IMR-90 (cell line): ENCODE results near the gene TCL1A.
"Not testable (repeated sequence)": the region's sequence is repeated elsewhere in the genome, so short reads cannot be mapped to it uniquely, and the experiment has no call there.

Experiments used
- BHLHE40 ChIP-seq: fragments of 150-350 bp; IDR thresholded peaks from 2 replicates; pipeline ENCODE4 v1.6.1; 2016; ENCODE audit warnings: mild to moderate bottlenecking, low read depth, low read length
- CEBPB ChIP-seq: IDR thresholded peaks from 2 replicates; pipeline ENCODE4 v1.6.1; 2012; ENCODE audit warnings: low read depth, low read length, improper control_type of control experiment
- CHD1 ChIP-seq: IDR thresholded peaks from 2 replicates; pipeline ENCODE4 v1.6.1; 2012; ENCODE audit warnings: low read depth, low read length, improper control_type of control experiment
- FOS ChIP-seq: fragments of 150-350 bp; IDR thresholded peaks from 2 replicates; pipeline ENCODE4 v1.6.1; 2016; ENCODE audit warnings: low read depth, low read length
- MXI1 ChIP-seq: IDR thresholded peaks from 2 replicates; pipeline ENCODE4 v1.6.1; 2012; ENCODE audit warnings: low read depth, mild to moderate bottlenecking, low read length, moderate library complexity, borderline replicate concordance
- NFE2L2 ChIP-seq: fragments of 150-350 bp; IDR thresholded peaks from 2 replicates; pipeline ENCODE4 v1.6.1; 2016; ENCODE audit warnings: low read depth, mild to moderate bottlenecking, low read length
- POLR2A ChIP-seq: IDR thresholded peaks from 2 replicates; pipeline ENCODE4 v1.6.1; 2012; ENCODE audit warnings: mild to moderate bottlenecking, low read depth, low read length
- RAD21 ChIP-seq: IDR thresholded peaks from 2 replicates; pipeline ENCODE4 v1.6.1; 2012; ENCODE audit warnings: low read length, improper control_type of control experiment
- RFX5 ChIP-seq: IDR thresholded peaks from 2 replicates; pipeline ENCODE4 v1.8.0; 2012; ENCODE audit warnings: low read depth, mild to moderate bottlenecking, low read length, moderate library complexity
- SMC3 ChIP-seq: fragments of 150-350 bp; IDR thresholded peaks from 2 replicates; pipeline ENCODE4 v1.6.1; 2016; ENCODE audit warnings: low read depth, mild to moderate bottlenecking, antibody characterized with exemption, low read length, moderate library complexity
- TF ChIP-seq, protein P1 (sequence below): conservative IDR thresholded peaks from 2 replicates; pipeline ENCODE4 v1.5.1; 2012; ENCODE audit warnings: mild to moderate bottlenecking, low read depth, low read length, improper control_type of control experiment
- TF ChIP-seq, protein P2 (sequence below): fragments of 150-350 bp; IDR thresholded peaks from 2 replicates; pipeline ENCODE4 v1.6.1; 2017; ENCODE audit warnings: mild to moderate bottlenecking, antibody characterized with exemption, low read length, low read depth

DNA sequence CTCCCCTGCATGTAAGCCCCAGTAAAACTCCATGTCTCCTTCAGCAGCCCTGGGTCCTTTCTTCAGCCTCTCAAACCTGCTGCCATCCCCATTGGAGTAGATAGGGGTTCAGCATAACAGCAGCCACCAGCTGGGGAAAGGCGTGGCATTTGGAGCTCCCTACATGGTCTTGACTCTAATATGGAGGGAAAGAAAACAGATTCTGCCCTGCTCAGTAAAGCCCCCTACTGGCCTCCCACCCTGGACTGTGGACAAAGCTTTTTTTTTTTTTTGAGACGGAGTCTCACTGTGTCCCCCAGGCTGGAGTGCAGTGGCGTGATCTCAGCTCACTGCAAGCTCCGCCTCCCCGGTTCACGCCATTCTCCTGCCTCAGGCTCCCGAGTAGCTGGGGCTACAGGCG, 48.4 kb downstream of the TCL1A start:
- TF ChIP-seq FOS, RFX5, POLR2A, RAD21, BHLHE40, MXI1, NFE2L2, CEBPB, CHD1, SMC3: not testable (repeated sequence)
- TF ChIP-seq, protein P1, sequence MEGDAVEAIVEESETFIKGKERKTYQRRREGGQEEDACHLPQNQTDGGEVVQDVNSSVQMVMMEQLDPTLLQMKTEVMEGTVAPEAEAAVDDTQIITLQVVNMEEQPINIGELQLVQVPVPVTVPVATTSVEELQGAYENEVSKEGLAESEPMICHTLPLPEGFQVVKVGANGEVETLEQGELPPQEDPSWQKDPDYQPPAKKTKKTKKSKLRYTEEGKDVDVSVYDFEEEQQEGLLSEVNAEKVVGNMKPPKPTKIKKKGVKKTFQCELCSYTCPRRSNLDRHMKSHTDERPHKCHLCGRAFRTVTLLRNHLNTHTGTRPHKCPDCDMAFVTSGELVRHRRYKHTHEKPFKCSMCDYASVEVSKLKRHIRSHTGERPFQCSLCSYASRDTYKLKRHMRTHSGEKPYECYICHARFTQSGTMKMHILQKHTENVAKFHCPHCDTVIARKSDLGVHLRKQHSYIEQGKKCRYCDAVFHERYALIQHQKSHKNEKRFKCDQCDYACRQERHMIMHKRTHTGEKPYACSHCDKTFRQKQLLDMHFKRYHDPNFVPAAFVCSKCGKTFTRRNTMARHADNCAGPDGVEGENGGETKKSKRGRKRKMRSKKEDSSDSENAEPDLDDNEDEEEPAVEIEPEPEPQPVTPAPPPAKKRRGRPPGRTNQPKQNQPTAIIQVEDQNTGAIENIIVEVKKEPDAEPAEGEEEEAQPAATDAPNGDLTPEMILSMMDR: not testable (repeated sequence)
- TF ChIP-seq, protein P2, sequence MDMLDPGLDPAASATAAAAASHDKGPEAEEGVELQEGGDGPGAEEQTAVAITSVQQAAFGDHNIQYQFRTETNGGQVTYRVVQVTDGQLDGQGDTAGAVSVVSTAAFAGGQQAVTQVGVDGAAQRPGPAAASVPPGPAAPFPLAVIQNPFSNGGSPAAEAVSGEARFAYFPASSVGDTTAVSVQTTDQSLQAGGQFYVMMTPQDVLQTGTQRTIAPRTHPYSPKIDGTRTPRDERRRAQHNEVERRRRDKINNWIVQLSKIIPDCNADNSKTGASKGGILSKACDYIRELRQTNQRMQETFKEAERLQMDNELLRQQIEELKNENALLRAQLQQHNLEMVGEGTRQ: not testable (repeated sequence)
